Measurements from ENCODE around the gene UFSP2.
A peak's percentile ranks its signal among the peaks of the same experiment; 100 is the strongest.

Gene UFSP2

DNA sequence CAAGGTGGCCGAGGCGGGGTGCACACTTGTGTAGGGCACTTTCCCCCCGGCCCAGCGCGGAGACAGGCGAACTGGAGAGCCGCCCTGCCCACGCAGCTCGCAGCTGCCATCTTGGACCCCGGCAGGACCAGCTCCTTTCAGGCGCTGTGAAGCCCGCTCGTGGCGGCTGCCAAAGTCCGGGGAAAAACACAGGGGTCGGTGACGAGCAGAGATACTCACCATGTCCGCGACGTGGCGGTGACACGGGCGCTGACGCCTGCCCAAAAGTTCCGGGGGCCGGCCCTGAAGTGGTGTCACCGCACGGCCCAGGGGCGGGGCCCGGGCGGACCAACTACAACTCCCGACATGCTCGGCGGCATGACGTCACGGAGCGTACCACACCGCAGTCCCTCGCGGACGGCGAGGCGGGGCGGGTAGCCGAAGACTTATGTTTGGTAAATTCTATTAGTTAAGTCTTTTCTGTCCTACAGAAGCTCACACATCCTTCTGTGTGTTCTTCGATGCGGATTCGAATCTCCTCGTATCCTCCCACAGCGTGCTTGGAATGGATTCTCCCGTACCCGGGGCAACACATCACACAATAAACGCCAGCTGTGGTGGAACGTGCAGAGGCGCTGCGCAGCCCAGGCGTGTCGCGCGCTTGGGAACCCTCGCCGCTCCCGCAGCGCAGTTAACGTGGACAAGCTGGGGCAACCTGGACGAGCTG is at the start of gene UFSP2:
Gene UFSP2, minus strand, starts transcription at position 318 of the 706 bp plus-strand sequence. Its CDS starts 96 bp downstream, at position 222.
- peak; percentile 71 to 84 for DNase-seq (ENCODE audit: low read depth in 2 of 2)

DNA sequence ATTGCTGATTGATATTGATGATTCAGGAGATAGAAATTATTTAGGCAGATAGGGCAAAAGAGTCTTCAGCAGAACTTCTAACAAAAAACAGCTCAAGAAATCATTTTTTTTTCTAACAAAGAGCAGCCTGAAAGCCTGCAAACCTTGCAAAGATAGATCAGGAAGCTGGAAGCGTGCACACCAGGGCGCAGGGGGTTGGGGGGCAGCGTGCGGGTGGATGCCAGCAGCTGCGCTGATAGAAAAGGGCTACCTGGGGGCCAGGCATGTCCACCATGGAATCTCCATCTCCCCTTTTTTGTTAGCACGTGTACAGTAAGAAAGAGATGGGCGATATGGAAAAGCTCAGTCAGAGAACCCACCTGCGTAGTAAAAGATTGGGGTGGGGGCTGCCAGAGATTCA is 47.5 kb upstream of the UFSP2 start:
- DNase-seq (ENCODE audit: low read depth in 2 of 2), result no peak

DNA sequence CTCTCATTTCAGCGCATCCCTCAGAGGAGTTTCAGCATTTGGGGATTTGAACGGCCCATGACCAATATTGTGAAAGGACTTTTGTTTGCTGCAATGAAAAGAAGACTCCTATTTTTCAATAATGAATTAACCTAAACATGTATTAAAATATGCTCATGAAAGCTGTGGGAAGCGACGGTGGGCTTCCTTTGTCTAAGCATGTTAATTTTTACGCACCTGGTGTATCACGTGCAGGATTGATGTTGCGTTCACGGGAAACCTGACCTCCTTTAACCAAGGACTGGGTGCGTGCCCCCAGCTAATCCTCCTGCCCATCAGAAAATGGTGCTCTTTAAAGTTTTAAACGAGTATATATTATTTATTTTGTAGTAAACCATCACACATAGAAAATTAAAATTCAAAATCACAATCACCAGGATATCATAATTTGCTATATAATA is 46.4 kb upstream of the UFSP2 start:
- DNase-seq (ENCODE audit: low read depth in 2 of 2), result no peak

DNA sequence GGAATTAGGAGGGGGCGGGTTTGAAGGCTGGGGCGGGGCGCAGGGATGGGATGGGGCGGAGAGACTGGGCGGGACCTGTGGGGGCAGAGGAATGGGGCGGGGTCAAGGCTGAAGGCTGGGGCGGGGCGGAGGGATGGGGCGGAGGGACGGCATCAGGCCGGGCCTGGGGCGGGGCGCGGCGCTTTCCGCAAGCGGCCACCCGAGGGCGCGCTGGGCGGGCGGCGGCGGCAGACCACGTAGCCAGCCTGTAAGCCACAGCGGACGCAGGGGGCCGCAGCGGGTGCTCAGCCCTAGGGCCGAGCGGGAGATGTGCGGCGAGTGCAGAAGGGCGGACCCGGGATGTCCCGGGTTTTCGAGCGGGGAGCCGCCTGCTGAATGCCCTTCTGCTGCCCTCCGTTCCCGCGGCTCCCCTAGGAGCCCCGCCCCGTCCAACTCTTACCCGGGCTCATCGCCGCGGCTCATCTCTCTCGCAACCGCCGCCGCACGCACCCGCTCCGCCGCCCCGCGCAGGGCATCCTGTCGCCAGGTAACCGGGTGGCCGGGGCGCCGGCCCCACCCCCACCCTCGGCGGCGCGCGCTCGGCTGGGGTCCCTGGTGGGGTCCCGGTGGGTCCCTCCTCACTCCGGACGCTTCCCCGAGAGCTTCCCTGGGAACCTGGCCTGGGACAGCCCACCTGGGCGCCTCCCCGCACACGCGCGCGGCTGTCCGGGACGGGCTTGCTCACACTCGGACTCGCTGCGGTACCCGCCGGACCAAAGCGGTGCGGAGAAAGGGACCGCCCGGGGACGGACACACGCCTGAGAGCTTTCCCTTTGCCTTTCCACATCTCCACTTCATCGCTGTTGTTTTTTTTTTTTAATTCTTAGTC is 45.7 kb upstream of the UFSP2 start, which contains the start of gene CCDC110:
Gene CCDC110, minus strand, starts transcription at position 499 of the 868 bp plus-strand sequence. Its CDS starts 50 bp downstream, at position 449.
- DNase-seq (ENCODE audit: low read depth in 2 of 2), result peak; percentile 75 to 76

GRCh38 chr4:185470501-185471195 is 44.9 kb upstream of the UFSP2 start:
- no peak for DNase-seq (ENCODE audit: low read depth in 2 of 2)

DNA sequence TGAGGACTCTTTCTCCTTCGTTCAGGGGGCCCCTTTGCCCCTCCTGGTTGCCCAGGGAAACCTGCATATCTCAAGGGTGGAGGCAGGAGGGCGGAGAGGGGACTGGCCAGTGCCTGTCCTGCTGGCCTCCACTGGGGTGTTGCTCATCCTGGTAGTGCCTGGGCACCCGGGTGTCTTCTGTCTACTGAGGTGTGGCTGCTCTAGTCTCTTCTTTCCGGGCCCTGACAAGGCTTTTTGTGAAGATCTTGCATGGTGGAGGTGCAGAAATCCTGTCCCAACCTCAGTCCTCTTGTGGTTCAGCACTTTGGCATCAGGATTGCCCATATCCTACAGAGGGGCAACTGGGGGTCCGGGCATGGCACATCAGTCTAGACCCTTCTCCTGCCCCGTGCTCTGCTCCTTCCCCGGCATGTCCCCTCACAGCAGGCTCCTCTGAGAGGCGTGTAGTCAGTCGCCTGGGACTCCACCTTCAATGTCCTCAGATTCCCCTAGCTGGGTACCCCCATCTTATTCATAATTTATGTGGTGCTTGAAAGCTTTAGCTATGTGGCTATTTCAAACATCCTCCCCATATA is 43.9 kb upstream of the UFSP2 start:
- DNase-seq (ENCODE audit: low read depth in 2 of 2), result no peak

DNA sequence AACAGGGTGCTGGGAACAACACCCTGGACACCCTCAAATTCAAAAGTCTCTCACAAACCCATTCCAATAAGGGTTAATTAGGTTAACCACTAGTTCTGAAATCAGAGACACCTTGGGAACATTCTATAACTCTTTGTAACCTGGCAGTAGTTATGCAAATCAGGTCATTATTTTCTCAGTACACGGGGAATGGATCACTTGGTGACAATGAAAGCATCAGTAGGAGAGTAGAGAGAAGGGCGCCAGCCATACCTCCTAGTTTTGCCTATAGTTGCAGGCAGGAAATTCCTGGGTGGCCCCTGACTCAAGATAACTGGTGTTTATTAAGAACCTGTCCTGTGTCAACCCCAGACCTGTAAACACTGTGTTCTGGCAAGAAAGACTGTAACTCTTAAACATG is 43.2 kb upstream of the UFSP2 start:
- DNase-seq (ENCODE audit: low read depth in 2 of 2), result no peak

GRCh38 chr4:185467991-185468390 is 42.2 kb upstream of the UFSP2 start:
- no peak for DNase-seq (ENCODE audit: low read depth in 2 of 2)

DNA sequence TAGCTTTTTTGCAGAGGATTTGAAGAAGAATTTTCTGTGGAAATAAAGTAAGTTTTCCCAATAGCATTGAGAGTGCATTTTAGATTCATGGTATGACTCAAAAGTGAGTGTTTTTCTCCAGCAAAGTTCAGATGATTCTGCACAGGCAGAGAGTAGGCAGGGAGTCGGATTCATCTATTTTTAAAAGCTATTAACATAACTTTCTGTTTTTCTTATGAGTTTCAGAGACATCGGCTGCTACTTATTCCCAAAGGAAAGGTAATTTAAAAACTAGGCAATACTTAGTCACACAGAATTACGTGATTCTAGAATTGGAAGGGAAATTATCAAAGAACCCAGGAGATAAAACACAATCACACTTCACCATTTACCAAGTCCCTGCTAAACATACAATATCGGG is 41.3 kb upstream of the UFSP2 start:
- DNase-seq (ENCODE audit: low read depth in 2 of 2), result no peak

DNA sequence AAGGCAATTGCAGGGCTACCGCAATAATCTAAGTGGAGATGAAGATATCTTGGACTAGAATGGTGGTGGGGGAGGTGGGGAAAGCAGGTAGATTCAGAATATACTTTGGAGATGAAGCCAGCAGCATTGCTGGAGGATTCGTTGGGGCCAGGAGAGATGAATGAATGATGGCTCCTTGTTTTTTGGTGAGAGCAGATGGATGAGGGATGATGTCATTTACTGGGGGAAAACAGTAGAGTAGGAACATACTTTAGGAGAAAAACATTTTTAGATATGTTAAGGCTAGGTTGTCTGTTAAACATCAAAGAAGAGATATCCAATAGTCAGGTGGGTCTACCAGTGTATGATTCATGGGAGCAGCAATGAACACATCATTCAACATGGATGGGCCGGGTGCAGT is 39.9 kb upstream of the UFSP2 start:
- DNase-seq (ENCODE audit: low read depth in 2 of 2), result no peak

DNA sequence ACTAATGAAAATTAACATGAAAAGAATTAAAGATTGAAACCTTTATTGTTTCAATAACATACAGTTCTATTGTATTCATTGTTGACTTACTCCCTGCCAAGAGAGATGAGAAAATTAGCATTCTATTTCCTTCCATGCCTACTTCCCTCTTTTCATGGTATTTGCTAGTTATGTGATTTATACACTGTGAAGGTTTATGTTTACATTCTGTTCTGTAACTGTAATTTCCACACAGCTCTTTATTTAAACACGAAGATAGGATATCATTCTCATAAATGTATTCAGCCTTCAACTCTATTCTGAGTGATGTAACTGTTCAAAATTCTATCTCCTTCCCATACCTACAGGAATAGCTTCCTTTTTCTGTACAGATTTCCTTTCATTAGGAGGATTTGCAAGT is 39.1 kb upstream of the UFSP2 start:
- DNase-seq (ENCODE audit: low read depth in 2 of 2), result no peak

DNA sequence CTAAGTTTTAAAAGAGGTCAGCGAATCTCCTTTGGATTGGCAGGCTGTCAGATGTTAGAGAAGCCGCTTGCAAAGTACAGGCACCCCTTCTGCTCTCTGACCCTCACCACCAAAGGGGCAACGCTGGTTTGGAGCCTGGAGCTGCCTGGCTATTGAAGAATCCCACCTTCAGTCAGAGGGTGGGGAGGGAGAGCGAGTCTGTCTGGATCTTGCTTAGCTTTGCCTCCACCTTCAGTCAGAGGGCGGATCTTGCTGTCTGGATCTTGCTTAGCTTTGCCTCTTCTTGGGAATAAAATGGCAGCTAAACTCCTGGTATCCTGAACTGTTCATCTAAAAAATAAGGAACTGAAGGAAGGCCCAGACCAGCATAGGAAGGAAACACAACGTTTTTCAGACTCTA is 38.4 kb upstream of the UFSP2 start:
- DNase-seq (ENCODE audit: low read depth in 2 of 2), result no peak

DNA sequence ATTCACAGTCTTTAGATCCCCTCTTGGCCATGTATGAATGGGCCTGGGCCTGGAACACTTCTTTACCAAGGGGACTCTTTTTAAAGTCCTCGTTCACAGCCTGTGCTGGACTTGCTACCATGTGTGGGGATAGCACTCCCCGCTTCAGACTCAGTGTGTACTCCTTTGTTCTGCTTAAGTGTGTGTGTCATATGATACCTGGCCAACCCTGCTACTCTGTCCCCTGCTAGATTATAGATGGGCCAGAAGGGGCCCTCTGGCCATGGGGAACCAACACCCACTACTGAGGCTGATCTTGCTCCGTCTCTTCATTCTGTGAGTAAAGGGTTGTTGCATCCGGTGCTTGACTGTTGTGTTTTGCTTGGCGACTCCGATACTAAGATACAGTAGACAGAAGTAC is 37.8 kb upstream of the UFSP2 start:
- no peak for DNase-seq (ENCODE audit: low read depth in 2 of 2)

DNA sequence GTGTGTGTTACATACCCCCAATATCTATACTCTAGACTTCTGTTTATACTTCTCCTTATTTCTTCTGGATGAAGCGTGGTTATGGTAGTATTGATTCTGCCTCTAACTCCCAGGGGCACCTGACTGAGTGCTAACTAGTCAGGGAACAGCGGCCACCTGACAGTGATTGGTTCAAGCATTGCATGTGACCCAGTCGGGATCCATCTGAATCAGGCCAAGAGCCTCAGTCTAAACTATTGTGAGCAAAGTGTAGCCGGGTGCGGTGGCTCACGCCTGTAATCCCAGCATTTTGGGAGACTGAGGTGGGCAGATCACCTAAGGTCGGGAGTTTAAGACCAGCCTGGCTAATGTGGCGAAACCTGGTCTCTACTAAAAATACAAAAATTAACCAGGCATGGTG is 35.8 kb upstream of the UFSP2 start:
- DNase-seq (ENCODE audit: low read depth in 2 of 2), result no peak

DNA sequence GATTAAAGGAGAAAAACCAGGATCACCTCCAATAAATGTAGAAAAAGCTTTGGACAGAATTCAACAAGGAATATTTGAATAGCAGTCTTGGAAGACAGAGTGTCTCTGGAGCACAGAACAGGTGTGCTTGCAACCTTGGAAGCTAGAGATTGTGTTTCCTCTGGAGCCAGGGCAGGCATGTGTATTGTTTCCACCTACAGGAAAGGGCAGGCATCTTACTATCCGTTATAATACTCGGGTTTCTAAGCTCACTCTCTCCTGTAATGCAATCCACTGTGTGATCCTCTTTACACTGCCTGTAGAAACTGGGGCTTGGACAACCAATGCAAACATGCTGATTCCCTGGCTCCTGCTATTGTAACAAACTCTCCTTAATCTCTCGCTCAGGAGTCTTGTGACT is 31.4 kb upstream of the UFSP2 start:
- no peak for DNase-seq (ENCODE audit: low read depth in 2 of 2)

- DNase-seq (ENCODE audit: low read depth in 2 of 2), result no peak
These were observed 30.4 kb upstream of the UFSP2 start for GRCh38 chr4:185456131-185456530.

- DNase-seq (ENCODE audit: low read depth in 2 of 2), result no peak
These were observed 19.4 kb upstream of the UFSP2 start for GRCh38 chr4:185445209-185445608.

DNA sequence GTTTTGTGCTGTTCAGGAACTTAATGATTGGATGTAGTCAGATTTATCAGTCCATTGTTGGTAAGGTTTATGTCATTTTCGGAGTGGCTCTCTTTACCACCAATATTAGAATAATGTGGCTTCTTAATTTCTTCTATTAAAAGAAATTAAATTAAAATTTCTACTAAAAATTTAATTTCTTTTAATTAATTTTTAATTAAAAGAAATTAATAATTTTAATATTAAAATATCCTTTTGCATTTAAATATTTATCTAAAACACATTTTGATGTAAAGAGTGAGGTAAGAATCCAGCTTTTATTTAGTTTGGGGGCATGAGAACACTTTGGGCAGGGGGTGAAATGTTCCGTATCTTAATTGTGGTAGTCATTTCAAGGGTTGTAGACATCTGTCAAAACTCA is 15.7 kb upstream of the UFSP2 start:
- DNase-seq (ENCODE audit: low read depth in 2 of 2), result no peak

DNA sequence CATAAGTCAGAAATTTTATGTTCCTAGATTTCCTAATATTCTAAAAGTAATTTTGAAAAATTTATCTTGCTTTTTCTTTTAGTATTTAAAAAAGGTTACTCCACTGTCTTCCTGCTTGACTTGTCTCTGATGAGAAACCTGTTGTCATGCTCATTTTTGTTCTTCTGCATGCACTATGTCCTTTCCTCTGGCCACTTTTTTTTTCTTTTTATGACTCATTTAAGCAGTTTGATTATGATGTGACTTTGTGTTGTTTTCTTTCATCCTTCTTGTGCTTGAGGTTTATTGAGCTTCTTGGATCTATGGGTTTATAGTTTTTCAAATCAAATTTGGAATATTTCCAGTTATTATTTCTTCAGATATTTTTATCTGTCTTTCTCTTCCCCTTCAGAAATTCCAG is 12.0 kb upstream of the UFSP2 start:
- DNase-seq (ENCODE audit: low read depth in 2 of 2), result no peak

DNA sequence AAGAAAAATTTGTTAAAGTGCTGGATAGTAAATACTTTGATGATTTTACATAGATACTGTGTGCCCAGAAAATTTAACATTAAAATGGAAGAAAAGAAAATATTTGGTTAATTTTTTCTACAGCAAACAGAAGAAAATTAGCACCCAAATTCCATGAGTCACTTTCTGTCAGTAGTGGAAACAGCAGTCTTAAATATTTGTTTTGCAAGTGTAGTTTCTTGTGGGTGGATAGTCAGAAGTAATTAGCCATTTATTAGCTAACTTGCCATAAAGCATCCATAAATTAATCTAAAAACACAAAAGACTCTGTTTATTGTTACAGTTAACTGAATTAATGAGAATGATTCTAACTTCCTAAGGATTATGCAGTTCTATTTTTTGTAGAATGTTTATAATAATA is 9.7 kb upstream of the UFSP2 start:
- DNase-seq (ENCODE audit: low read depth in 2 of 2), result no peak

DNA sequence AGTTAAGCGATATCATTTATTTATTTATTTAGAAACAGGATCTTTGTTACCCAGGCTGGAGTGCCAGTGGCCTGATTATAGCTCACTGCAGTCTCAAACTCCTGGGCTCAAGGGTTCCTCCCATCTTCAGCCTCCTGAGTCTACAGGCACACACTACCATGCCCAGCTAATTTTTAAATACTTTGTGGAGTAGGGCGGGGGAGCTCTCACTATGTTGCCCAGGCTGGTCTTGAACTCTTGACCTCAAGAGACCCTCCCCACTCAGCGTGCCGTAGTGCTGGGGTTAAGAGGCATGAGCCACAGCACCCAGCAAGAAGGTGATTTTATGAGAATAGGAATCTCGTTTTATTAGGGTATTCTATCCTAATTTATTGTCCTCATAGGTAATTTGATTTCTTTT is 3.9 kb upstream of the UFSP2 start:
- DNase-seq (ENCODE audit: low read depth in 2 of 2), result no peak
